ENCODE measurements around the gene HTR1A. TPM values are rescaled to one million over a fixed set of nuclear protein-coding genes. Genes with fewer than 3 reads are reported as not detected.

HTR1A gene
- total RNA-seq, 1 donor from 2014 or later: not detected

DNA sequence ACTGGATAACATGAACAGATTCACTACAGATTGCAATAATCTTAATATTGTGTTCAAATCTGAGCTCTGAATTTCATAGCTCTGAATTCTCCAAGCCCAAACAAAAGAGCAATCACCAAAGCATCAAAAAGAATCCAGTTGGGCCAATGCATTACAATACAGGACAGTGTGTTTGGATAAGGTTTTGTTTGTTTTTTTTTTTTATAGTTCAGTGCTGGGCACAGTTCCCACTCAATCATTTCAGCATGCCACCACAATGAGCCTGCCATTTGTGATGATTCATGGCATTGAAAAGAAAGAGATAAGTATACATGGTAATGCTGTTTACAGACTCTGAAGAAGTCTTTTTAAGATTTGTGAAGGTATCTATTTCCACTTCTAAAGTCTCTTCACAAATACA lies 1.7 kb upstream of the HTR1A start:
- Histone ChIP-seq H3K27ac (replicated peaks) (no peak overlapping the region), H3K4me1 (no peaks in the 10 kb centered on the region), H3K36me3 (no peaks in the 10 kb centered on the region), H3K27me3 (ENCODE audit: low read depth) (peaks cover 42% of the 10 kb centered on the region), H3K9me3 (replicated peaks) (no peaks in the 10 kb centered on the region), H3K4me3 (no peak overlapping the region)
- intact Hi-C loops (cut with micrococcal nuclease): loop anchor here (10.0 kb wide), 1 partner anchor 559 kb away; no protein-coding TSS in a partner anchor
- no peak for DNase-seq
- no peak for TF ChIP-seq CTCF (IDR thresholded peaks at IDR 0.05; ENCODE audit: borderline replicate concordance)

DNA sequence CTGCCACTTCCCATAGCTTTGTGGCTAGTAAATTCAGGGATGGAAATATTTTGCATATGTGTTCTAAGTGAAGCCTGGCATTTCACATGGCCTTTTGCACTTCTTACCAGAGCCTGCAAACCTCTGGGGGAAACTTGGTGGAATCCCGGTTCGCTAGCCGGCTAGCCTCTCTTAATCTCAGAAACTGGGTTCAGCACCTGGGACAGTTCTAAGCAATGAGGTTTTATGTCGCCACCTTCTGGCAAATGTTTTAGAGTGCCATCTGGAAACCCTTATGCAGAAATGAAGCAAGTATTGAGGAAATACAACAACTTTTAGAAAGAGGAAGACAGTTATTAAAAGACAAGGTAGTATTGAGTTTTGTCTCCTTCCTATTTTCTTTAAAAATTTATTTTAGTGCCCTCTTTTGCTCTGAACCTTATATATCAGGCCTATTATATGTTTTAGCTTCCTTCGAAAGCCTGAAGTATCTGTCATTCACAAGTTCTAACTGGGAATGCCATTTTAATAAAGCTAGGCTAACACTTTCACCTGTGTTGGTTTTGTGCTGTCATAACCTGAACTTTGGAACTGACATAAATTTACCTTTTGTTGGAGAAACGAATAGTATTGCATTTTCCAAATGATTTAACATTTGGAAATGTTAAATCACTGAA lies 963 bp upstream of the HTR1A start:
- Histone ChIP-seq H3K4me1 (no peaks in the 10 kb centered on the region), H3K9me3 (replicated peaks) (no peaks in the 10 kb centered on the region), H3K27me3 (ENCODE audit: low read depth) (peaks cover 49% of the 10 kb centered on the region), H3K4me3 (no peak overlapping the region), H3K27ac (replicated peaks) (no peak overlapping the region), H3K36me3 (no peaks in the 10 kb centered on the region)
- intact Hi-C loops (cut with micrococcal nuclease): loop anchor here (10.0 kb wide), 1 partner anchor 558 kb away; no protein-coding TSS in a partner anchor
- no peak for DNase-seq
- peak; percentile 54 for TF ChIP-seq CTCF (IDR thresholded peaks at IDR 0.05; ENCODE audit: borderline replicate concordance)

DNA sequence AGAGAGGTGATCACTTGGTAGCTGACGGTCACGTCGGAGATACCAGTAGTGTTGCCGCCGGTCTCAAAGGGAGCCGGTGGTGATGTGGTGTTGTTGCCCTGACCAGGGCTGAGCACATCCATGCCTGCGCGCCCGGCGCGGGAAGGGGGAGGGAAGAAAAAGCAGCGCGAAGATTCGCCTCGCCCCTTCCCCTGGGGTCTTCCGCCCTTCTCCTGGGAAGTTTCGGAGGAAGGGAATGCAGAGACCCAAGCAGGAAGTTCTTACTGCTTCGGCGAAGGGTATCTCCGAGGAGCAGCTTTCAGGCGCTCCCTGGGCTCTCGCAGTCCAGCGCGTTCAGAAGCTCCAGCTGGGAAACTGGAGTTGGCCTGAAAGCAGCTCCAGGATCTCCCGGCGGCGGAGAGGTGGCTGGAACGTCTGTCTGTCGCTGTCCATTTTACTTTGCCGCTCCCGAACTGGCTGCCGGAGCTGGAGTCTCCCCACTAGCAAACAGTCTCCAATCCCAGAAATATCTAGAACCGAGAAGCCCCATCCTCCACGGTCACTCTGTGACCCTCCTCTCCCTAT lies 565 bp downstream of the HTR1A start:
- no peak overlapping the region for H3K27ac ChIP-seq (replicated peaks)
- DNase-seq: no peak
- peaks cover 60% of the 10 kb centered on the region for H3K27me3 ChIP-seq (ENCODE audit: low read depth)
- H3K9me3 ChIP-seq (replicated peaks): no peaks in the 10 kb centered on the region
- H3K4me3 ChIP-seq: no peak overlapping the region
- TF ChIP-seq CTCF (IDR thresholded peaks at IDR 0.05; ENCODE audit: borderline replicate concordance): no peak
- no peaks in the 10 kb centered on the region for H3K36me3 ChIP-seq
- no peaks in the 10 kb centered on the region for H3K4me1 ChIP-seq
- intact Hi-C loops (cut with micrococcal nuclease): loop anchor here (10.0 kb wide), 1 partner anchor 557 kb away; no protein-coding TSS in a partner anchor

DNA sequence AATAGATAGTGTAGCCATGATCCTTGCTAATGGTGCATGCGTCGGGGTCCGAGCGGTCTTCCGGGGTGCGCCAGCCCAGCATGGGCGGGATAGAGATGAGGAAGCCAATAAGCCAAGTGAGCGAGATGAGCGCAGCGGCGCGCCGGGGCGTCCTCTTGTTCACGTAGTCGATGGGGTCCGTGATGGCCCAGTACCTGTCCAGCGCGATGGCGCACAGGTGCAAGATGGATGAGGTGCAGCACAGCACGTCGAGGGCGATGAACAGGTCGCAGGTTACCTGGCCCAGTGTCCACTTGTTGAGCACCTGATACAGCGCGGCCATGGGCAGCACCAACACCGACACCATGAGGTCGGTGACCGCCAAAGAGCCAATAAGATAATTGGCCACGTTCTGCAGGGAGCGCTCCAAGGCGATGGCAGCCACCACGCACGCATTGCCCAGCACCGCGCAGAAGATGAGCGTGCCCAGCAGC lies 1.1 kb downstream of the HTR1A start:
- Histone ChIP-seq H3K27me3 (ENCODE audit: low read depth) (peaks cover 60% of the 10 kb centered on the region), H3K4me3 (no peak overlapping the region), H3K36me3 (no peaks in the 10 kb centered on the region), H3K9me3 (replicated peaks) (no peaks in the 10 kb centered on the region), H3K27ac (replicated peaks) (no peak overlapping the region), H3K4me1 (no peaks in the 10 kb centered on the region)
- DNase-seq: no peak
- intact Hi-C loops (cut with micrococcal nuclease): loop anchor here (10.0 kb wide), 1 partner anchor 556 kb away; no protein-coding TSS in a partner anchor
- no peak for TF ChIP-seq CTCF (IDR thresholded peaks at IDR 0.05; ENCODE audit: borderline replicate concordance)

DNA sequence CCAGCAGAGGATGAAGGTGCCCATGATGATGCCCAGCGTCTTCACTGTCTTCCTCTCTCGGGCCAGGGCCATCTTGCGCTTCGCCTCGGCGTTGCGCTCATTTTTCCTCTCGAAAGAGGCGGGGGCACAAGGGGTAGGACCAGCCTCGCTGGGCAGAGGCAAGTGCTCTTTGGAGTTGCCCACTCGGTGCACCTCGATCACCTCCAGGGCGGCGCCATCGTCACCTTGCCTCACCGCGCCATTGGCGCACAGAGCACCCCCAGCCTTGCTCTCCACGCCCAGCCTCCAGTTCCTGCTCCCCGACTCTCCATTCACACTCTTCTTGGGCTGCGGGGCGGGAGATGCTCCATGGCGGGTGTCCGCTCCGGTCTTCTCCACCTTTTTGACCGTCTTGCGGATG lies 1.6 kb downstream of the HTR1A start:
- TF ChIP-seq CTCF (IDR thresholded peaks at IDR 0.05; ENCODE audit: borderline replicate concordance): no peak
- H3K4me3 ChIP-seq: no peak overlapping the region
- H3K27ac ChIP-seq (replicated peaks): no peak overlapping the region
- no peaks in the 10 kb centered on the region for H3K9me3 ChIP-seq (replicated peaks)
- intact Hi-C loops (cut with micrococcal nuclease): loop anchor here (10.0 kb wide), 1 partner anchor 556 kb away; no protein-coding TSS in a partner anchor
- H3K36me3 ChIP-seq: no peaks in the 10 kb centered on the region
- H3K4me1 ChIP-seq: no peaks in the 10 kb centered on the region
- peaks cover 60% of the 10 kb centered on the region for H3K27me3 ChIP-seq (ENCODE audit: low read depth)
- no peak for DNase-seq
